AG04450 (cell line): ENCODE results near the gene TRIM5. TPM values are rescaled to one million over a fixed set of nuclear protein-coding genes. Genes with fewer than 3 reads are reported as not detected.
"Not testable (repeated sequence)": the region's sequence is repeated elsewhere in the genome, so short reads cannot be mapped to it uniquely, and the experiment has no call there.

Source experiments
- CTCF ChIA-PET: fragments of 300-600, 350-600 bp; formaldehyde crosslinking; extraction: SDS; loops from one replicate; lab custom pipeline; 2022; ENCODE audit warnings: antibody characterized with exemption, inconsistent platforms; lab: Charles Lee
- POLR2A ChIA-PET: fragments of 350-600 bp; formaldehyde crosslinking; extraction: SDS; loops from one replicate; lab custom pipeline; 2021; ENCODE audit warnings: antibody characterized with exemption, inconsistent platforms; lab: Yijun Ruan, JAX
- DNase-seq: peaks from one replicate; pipeline ENCODE4 v3.0.0-alpha.2; 2011; ENCODE audit warnings: low read depth, low spot score
- H3K27ac ChIP-seq: one replicate; pipeline ENCODE4 v1.5.1; 2012; ENCODE audit warnings: low read depth, low read length, control low read depth
- H3K27me3 ChIP-seq: one replicate; pipeline ENCODE4 v1.6.0; 2012; ENCODE audit warnings: low read length; ENCODE audit not compliant: control insufficient read depth, insufficient read depth
- H3K4me3 ChIP-seq: 2 replicates; pipeline ENCODE4 v1.5.1; 2011; ENCODE audit warnings: mild to moderate bottlenecking, low read depth, low read length, control low read depth
- H3K9me3 ChIP-seq: 2 replicates; pipeline ENCODE4 v1.5.1; 2012; ENCODE audit warnings: low read length; ENCODE audit not compliant: control insufficient read depth, insufficient read depth
- CTCF ChIP-seq: IDR thresholded peaks from 2 replicates; pipeline ENCODE4 v1.5.1; 2011; ENCODE audit warnings: low read depth, low read length, control low read depth, inconsistent platforms
- polyA plus RNA-seq: library from polyadenylated mRNA; depleted of rRNA; stranded (reverse); fragments of >200 nt; gene quantifications from 2 replicates; pipeline ENCODE4 v1.2.3, GENCODE V29; 2011

Gene TRIM5
- polyA plus RNA-seq, 1 experiment = 53.3 TPM

GRCh38 chr11:5696210-5696609 is 11.3 kb upstream of the TRIM5 start:
- POLR2A ChIA-PET = no interaction called here
- Histone ChIP-seq H3K27ac (no peak overlapping the region), H3K27me3 (no peaks in the 10 kb centered on the region), H3K9me3 (no peaks in the 10 kb centered on the region), H3K4me3 (no peak overlapping the region)
- CTCF ChIA-PET = interaction anchor here (0.7 to 1.1 kb wide), 2 partner anchors 96 to 220 kb away, joined by 3 read pairs; no protein-coding TSS in a partner anchor
- no peak for DNase-seq
- no peak for TF ChIP-seq CTCF

- no peaks in the 10 kb centered on the region for H3K9me3 ChIP-seq
- no peaks in the 10 kb centered on the region for H3K27me3 ChIP-seq
- H3K27ac ChIP-seq = no peak overlapping the region
- no peak for TF ChIP-seq CTCF
- no peak for DNase-seq
- no peak overlapping the region for H3K4me3 ChIP-seq
- ChIA-PET POLR2A (no interaction called here), CTCF (interaction anchor here (0.7 to 1.1 kb wide), 3 partner anchors 11 to 219 kb away, joined by 3 to 4 read pairs (median 3); partner anchors contain the start of gene TRIM5)
Measured at GRCh38 chr11:5695580-5695979, 10.7 kb upstream of the TRIM5 start.

GRCh38 chr11:5694642-5695041 is 9.8 kb upstream of the TRIM5 start:
- no peaks in the 10 kb centered on the region for H3K27me3 ChIP-seq
- H3K27ac ChIP-seq = no peak overlapping the region
- no peaks in the 10 kb centered on the region for H3K9me3 ChIP-seq
- TF ChIP-seq CTCF = no peak
- ChIA-PET CTCF (interaction anchor here (0.7 to 1.9 kb wide), 2 partner anchors 10 kb away, joined by 4 to 7 read pairs; partner anchors contain the start of gene TRIM5), POLR2A (no interaction called here)
- no peak for DNase-seq
- no peak overlapping the region for H3K4me3 ChIP-seq

GRCh38 chr11:5691964-5692361 is 7.1 kb upstream of the TRIM5 start:
- Histone ChIP-seq H3K4me3 (no peak overlapping the region), H3K27me3 (no peaks in the 10 kb centered on the region), H3K27ac (no peak overlapping the region), H3K9me3 (no peaks in the 10 kb centered on the region)
- ChIA-PET CTCF (no interaction called here), POLR2A (no interaction called here)
- no peak for TF ChIP-seq CTCF
- no peak for DNase-seq

- H3K27ac ChIP-seq, POLR2A ChIA-PET, H3K27me3 ChIP-seq, DNase-seq, H3K9me3 ChIP-seq: not testable (repeated sequence)
- H3K4me3 ChIP-seq = peak overlapping the region; percentile 54
- CTCF ChIA-PET = interaction anchor here (1.2 to 3.4 kb wide), 2 partner anchors 215 to 624 kb away, joined by 3 to 11 read pairs; no protein-coding TSS in a partner anchor
Measured at GRCh38 chr11:5691238-5691963, 6.5 kb upstream of the TRIM5 start.
